Breast epithelium (tissue), 3 donors: ENCODE results near the gene RELA.

Experiments used
- CTCF ChIP-seq, 3 donors: fragments of 450-650 bp; IDR thresholded peaks; one replicate each; pipeline ENCODE4 v1.5.1; 2016 to 2017; ENCODE audit warnings: antibody characterized with exemption in 3 of 3, mild to moderate bottlenecking in 3 of 3, moderate library complexity in 3 of 3
- POLR2A ChIP-seq: fragments of 450-650 bp; IDR thresholded peaks from one replicate; pipeline ENCODE4 v1.6.1; 2016; ENCODE audit warnings: antibody characterized with exemption, mild to moderate bottlenecking, moderate library complexity
- POLR2AphosphoS5 ChIP-seq, 3 donors: sonication (generic); formaldehyde crosslinking; IDR thresholded peaks; one replicate each; pipeline ENCODE4 v1.6.1; 2017; ENCODE audit warnings: antibody characterized with exemption in 3 of 3

GRCh38 chr11:65606876-65607613, 55.7 kb downstream of the RELA start:
- TF ChIP-seq CTCF (IDR thresholded peaks at IDR 0.05) (no peak), POLR2AphosphoS5 (IDR thresholded peaks at IDR 0.05) (peak in 2 of 3 donors; percentile 17 to 26), POLR2A (no peak)
